ENCODE data around the gene NTN5. TPM values are rescaled to one million over a fixed set of nuclear protein-coding genes. Genes with fewer than 3 reads are reported as not detected.

NTN5 gene
- total RNA-seq, 6 experiments from 2014 or later, result 0.12 to 0.23 (median 0.18) TPM; not detected in 2

DNA sequence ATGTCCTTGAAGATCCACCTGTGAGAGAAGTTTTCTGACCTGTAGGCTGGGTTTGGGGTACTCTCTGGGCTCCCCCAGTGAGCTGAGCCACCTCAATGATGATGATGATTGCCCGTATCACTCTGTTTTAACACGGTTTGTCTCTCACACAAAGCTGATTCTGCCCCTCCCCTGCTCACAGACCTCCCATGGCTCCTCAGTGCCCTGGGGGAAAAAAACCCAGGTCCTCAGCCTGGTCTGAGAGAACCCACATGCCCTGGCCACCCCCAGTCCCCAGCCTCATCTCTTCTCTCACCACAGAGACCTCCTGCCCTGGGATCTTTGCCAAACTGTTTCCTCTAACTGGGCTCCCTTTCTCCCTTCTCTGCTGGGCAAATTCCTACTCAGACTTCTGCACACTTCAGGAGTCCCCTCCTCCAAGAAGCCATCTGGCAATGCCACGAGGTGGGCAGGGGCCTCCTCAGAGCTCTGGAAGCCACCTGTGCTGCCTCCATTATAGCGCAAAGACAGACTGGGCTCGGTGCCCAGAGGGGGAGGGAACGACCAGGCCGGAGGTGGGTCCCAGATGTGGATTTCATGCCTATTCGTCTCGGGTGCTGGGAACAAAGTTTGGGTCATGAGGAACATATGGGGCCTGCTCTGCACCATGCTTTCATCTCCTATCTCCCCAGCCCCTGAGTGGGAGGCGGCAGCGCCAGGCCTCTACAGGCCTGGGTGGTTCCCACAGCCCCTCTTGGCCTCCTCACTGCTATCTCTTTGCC is 18.3 kb downstream of the NTN5 start:
- Mint-ChIP-seq H3K4me1 (ENCODE audit: low read depth) (peaks cover 18% of the 10 kb centered on the region), H3K36me3 (ENCODE audit: low read depth) (no peaks in the 10 kb centered on the region), H3K27ac (no peak overlapping the region), H3K27me3 (ENCODE audit: insufficient read depth) (peaks cover 2% of the 10 kb centered on the region), H3K4me3 (no peak overlapping the region), H3K9me3 (no peaks in the 10 kb centered on the region)
- no peak for DNase-seq
- TF ChIP-seq, protein P1, sequence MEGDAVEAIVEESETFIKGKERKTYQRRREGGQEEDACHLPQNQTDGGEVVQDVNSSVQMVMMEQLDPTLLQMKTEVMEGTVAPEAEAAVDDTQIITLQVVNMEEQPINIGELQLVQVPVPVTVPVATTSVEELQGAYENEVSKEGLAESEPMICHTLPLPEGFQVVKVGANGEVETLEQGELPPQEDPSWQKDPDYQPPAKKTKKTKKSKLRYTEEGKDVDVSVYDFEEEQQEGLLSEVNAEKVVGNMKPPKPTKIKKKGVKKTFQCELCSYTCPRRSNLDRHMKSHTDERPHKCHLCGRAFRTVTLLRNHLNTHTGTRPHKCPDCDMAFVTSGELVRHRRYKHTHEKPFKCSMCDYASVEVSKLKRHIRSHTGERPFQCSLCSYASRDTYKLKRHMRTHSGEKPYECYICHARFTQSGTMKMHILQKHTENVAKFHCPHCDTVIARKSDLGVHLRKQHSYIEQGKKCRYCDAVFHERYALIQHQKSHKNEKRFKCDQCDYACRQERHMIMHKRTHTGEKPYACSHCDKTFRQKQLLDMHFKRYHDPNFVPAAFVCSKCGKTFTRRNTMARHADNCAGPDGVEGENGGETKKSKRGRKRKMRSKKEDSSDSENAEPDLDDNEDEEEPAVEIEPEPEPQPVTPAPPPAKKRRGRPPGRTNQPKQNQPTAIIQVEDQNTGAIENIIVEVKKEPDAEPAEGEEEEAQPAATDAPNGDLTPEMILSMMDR (IDR thresholded peaks at IDR 0.05), result no peak

DNA sequence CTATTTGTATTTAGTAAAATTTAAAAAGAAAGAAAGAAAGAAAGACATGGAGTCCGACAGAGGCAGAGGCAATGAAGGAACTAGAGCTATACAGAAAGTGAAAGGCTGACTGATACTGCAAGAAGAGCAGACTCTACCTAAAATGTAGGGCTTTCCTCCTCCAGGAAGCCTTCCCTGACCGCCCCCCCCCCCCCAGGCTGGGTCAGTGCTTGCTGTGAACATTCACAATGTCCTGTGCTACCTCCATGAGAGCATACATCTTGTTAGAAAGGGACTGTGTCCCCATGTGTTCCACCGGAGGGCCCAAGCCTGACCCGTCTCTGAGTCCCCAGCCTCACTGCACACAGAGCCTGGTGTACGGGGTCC is 21.2 kb downstream of the NTN5 start:
- peaks cover 16% of the 10 kb centered on the region for H3K4me1 Mint-ChIP-seq (ENCODE audit: low read depth)
- H3K9me3 Mint-ChIP-seq, result no peaks in the 10 kb centered on the region
- H3K27ac Mint-ChIP-seq, result no peak overlapping the region
- no peak for DNase-seq
- peaks cover 7% of the 10 kb centered on the region for H3K27me3 Mint-ChIP-seq (ENCODE audit: insufficient read depth)
- H3K4me3 Mint-ChIP-seq, result no peak overlapping the region
- TF ChIP-seq, protein P1 (IDR thresholded peaks at IDR 0.05), result no peak
- no peaks in the 10 kb centered on the region for H3K36me3 Mint-ChIP-seq (ENCODE audit: low read depth)

DNA sequence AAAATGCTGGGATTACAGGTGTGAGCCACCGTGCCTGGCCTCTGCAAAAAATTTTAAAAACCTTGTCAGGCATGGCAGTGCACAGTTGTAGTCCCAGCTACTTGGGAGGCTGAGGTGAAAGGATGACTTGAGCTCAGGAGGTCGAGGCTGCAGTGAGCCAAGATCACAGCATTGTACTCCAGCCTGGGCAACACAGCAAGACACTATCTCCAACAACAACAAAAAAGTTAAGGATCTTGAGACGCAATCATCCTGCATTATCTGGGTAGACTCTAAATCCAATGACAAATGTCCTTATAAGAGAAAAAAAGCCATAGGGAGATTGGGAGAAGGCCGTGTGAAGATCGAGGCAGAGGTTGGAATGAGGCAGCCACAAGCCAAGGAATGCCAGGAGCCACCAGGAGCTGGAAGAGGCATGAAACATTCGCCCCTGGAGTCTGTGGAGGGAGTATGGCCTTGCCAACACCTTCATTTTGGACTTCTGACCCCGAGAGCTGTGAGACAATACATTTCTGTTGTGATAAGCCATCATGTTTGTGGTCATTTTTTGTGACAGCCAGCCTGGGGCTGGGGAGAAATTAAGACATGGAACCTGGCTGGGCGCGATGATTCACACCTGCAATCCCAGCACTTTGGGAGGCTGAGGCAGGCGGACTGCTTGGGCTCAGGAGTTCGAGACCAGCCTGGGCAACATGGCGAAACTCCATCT is 21.7 kb downstream of the NTN5 start:
- no peaks in the 10 kb centered on the region for H3K36me3 Mint-ChIP-seq (ENCODE audit: low read depth)
- TF ChIP-seq, protein P1 (IDR thresholded peaks at IDR 0.05), result no peak
- no peak for DNase-seq
- peaks cover 7% of the 10 kb centered on the region for H3K27me3 Mint-ChIP-seq (ENCODE audit: insufficient read depth)
- H3K4me1 Mint-ChIP-seq (ENCODE audit: low read depth), result peaks cover 13% of the 10 kb centered on the region
- no peaks in the 10 kb centered on the region for H3K9me3 Mint-ChIP-seq
- no peak overlapping the region for H3K27ac Mint-ChIP-seq
- no peak overlapping the region for H3K4me3 Mint-ChIP-seq

DNA sequence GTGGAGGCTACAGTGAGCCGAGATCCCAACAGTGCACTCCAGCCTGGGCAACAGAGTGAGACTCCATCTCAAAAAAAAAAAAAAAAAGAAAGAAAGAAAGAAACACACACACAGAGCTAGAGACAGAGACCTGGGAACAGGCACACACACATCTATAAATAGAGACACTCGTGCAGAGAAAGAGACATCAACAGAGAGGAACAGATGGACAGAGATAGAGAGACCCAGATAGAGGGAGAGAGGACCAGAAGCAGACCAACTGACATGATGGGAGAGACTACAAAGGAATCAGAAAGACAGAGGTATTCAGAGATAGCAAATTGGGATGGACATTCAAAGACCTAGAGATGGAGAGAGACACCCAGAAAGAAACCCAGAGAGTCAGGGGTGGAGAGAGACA is 24.7 kb downstream of the NTN5 start:
- peaks cover 12% of the 10 kb centered on the region for H3K27me3 Mint-ChIP-seq (ENCODE audit: insufficient read depth)
- TF ChIP-seq, protein P1 (IDR thresholded peaks at IDR 0.05), result no peak
- peaks cover 21% of the 10 kb centered on the region for H3K4me1 Mint-ChIP-seq (ENCODE audit: low read depth)
- no peaks in the 10 kb centered on the region for H3K36me3 Mint-ChIP-seq (ENCODE audit: low read depth)
- H3K4me3 Mint-ChIP-seq, result no peak overlapping the region
- no peak for DNase-seq
- H3K27ac Mint-ChIP-seq, result no peak overlapping the region
- H3K9me3 Mint-ChIP-seq, result no peaks in the 10 kb centered on the region

DNA sequence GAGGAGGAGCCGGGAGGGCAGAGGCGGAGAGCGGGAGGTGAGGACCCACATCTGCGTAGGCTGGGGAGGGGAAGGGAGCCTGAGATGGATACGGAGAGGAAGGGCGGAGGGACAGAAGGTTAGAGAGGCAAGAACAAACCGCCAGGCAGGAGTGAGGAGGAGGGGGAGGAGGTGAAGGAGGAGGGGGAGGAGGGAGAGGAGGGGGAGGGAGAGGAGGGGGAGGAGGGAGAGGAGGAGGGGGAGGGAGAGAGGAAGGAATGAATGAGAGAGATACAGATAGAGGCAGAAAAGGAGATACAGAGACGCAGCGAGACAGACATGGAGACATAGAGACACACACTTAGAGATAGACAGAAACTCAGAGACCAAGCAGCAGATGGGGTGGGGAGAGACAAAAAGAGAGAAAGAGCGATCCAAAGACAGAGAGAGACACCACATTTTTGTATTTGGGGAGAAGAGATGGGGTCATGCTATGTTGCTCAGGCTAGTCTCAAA is 26.0 kb downstream of the NTN5 start:
- TF ChIP-seq, protein P1 (IDR thresholded peaks at IDR 0.05), result no peak
- H3K36me3 Mint-ChIP-seq (ENCODE audit: low read depth), result no peaks in the 10 kb centered on the region
- no peak overlapping the region for H3K27ac Mint-ChIP-seq

More for the DNA sequence above, 26.0 kb downstream of the NTN5 start:
- peaks cover 19% of the 10 kb centered on the region for H3K27me3 Mint-ChIP-seq (ENCODE audit: insufficient read depth)
- peak overlapping the region; percentile 26; the same call in 1 of the 2 replicates for H3K4me3 Mint-ChIP-seq
- peaks cover 21% of the 10 kb centered on the region for H3K4me1 Mint-ChIP-seq (ENCODE audit: low read depth)
- DNase-seq, result no peak
- H3K9me3 Mint-ChIP-seq, result no peaks in the 10 kb centered on the region

Data from HFFc6 (cell line).